Endodermal cell (in vitro differentiated cells): ENCODE results near the gene RRN3. TPM values are rescaled to one million over a fixed set of nuclear protein-coding genes. Genes with fewer than 3 reads are reported as not detected.
"Not testable (repeated sequence)": the region's sequence is repeated elsewhere in the genome, so short reads cannot be mapped to it uniquely, and the experiment has no call there.

Experiments used
- DNase-seq: peaks from one replicate; pipeline ENCODE4 v3.0.0-alpha.2; 2017
- H3K27ac ChIP-seq: 2 replicates; pipeline ENCODE4 v1.5.1; 2013; ENCODE audit warnings: mild to moderate bottlenecking, low read depth, low read length, moderate library complexity
- H3K27me3 ChIP-seq: 2 replicates; pipeline ENCODE4 v1.6.1; 2013; ENCODE audit warnings: mild to moderate bottlenecking, low read length, moderate library complexity; ENCODE audit not compliant: insufficient read depth, control insufficient read depth, poor library complexity, severe bottlenecking
- H3K36me3 ChIP-seq: 2 replicates; pipeline ENCODE4 v1.7.0; 2013; ENCODE audit warnings: mild to moderate bottlenecking, low read length, moderate library complexity; ENCODE audit not compliant: control insufficient read depth, insufficient read depth
- H3K4me1 ChIP-seq: one replicate; pipeline ENCODE4 v1.7.0; 2013; ENCODE audit warnings: low read length; ENCODE audit not compliant: control insufficient read depth, insufficient read depth
- H3K4me3 ChIP-seq: 2 replicates; pipeline ENCODE4 v1.5.1; 2013; ENCODE audit warnings: mild to moderate bottlenecking, low read length, moderate library complexity
- H3K9ac ChIP-seq: 2 replicates; pipeline ENCODE4 v1.6.1; 2013; ENCODE audit warnings: mild to moderate bottlenecking, low read length, moderate library complexity; ENCODE audit not compliant: poor library complexity, severe bottlenecking; ENCODE audit errors: extremely low read depth
- H3K9me3 ChIP-seq: 2 replicates; pipeline ENCODE4 v1.6.1; 2013; ENCODE audit warnings: mild to moderate bottlenecking, low read length, moderate library complexity; ENCODE audit not compliant: control insufficient read depth
- H3K27ac Mint-ChIP-seq: 2 replicates; pipeline ENCODE4 v1.8.0; 2020; ENCODE audit warnings: mixed read lengths
- H3K27me3 Mint-ChIP-seq: 2 replicates; pipeline ENCODE4 v1.8.0; 2021; ENCODE audit warnings: mild to moderate bottlenecking, mixed read lengths; ENCODE audit not compliant: insufficient read depth
- H3K36me3 Mint-ChIP-seq: 2 replicates; pipeline ENCODE4 v1.8.0; 2020; ENCODE audit warnings: low read depth, mixed read lengths
- H3K4me1 Mint-ChIP-seq: 2 replicates; pipeline ENCODE4 v1.8.0; 2020; ENCODE audit warnings: mixed read lengths
- H3K4me3 Mint-ChIP-seq: 2 replicates; pipeline ENCODE4 v1.8.0; 2020; ENCODE audit warnings: mild to moderate bottlenecking, moderate library complexity, mixed read lengths
- H3K9me3 Mint-ChIP-seq: 2 replicates; pipeline ENCODE4 v1.8.0; 2020; ENCODE audit warnings: mild to moderate bottlenecking, mixed read lengths
- CTCF ChIP-seq: fragments of 200-600 bp; sonication (generic); conservative IDR thresholded peaks from 2 replicates; pipeline ENCODE4 v1.5.0; 2021; ENCODE audit warnings: antibody characterized with exemption, mild to moderate bottlenecking
- WGBS, 2 experiments: methylation state at CpG; one replicate each; pipeline versions ENCODE4 v1.1.5 to v1.1.7; 2013; ENCODE audit warnings: missing lambda C conversion rate in 2 of 2, mixed read lengths in 1 of 2; ENCODE audit not compliant: insufficient coverage in 1 of 2, insufficient read length in 1 of 2; 5-methylcytosine and 5-hydroxymethylcytosine counted together
- total RNA-seq, 2 donors: library from RNA; stranded (reverse); fragmentation: NEBNext Ultra II Directional in 1 of 2; extraction: Animal tissue kit (Norgen Biotek cat#: 25700) in 1 of 2; gene quantifications; 2 replicates in 1 of 2; 3 replicates in 1 of 2; pipeline ENCODE4 v1.2.1, GENCODE V29; 2021

Gene RRN3
- total RNA-seq, 2 donors from 2014 or later, result 28.6 to 30.6 TPM

- H3K27ac Mint-ChIP-seq, result no peak overlapping the region
- no peaks in the 10 kb centered on the region for H3K27me3 ChIP-seq
- 93 to 95% methylated on average over 6 to 10 of the region's 10 CpGs for WGBS, 2 experiments
- H3K27ac ChIP-seq, result no peak overlapping the region
- H3K9ac ChIP-seq, result no peak overlapping the region
- no peak overlapping the region for H3K4me3 ChIP-seq
- no peaks in the 10 kb centered on the region for H3K9me3 ChIP-seq
- no peak for DNase-seq
- no peaks in the 10 kb centered on the region for H3K9me3 Mint-ChIP-seq
- peaks cover 4% of the 10 kb centered on the region for H3K36me3 Mint-ChIP-seq
- H3K4me1 Mint-ChIP-seq, result peaks cover 13% of the 10 kb centered on the region
- TF ChIP-seq CTCF, result no peak
- peaks cover 5% of the 10 kb centered on the region for H3K36me3 ChIP-seq
- H3K4me1 ChIP-seq, result peaks cover 3% of the 10 kb centered on the region
- H3K4me3 Mint-ChIP-seq, result no peak overlapping the region
- H3K27me3 Mint-ChIP-seq, result peaks cover 3% of the 10 kb centered on the region
These were observed 41.2 kb downstream of the RRN3 start for GRCh38 chr16:15052747-15053476.

- Mint-ChIP-seq H3K9me3 (no peaks in the 10 kb centered on the region), H3K27ac (no peak overlapping the region), H3K27me3 (peaks cover 3% of the 10 kb centered on the region), H3K4me3 (no peak overlapping the region), H3K4me1 (peaks cover 5% of the 10 kb centered on the region), H3K36me3 (peaks cover 14% of the 10 kb centered on the region)
- DNase-seq, result no peak
- no peaks in the 10 kb centered on the region for H3K27me3 ChIP-seq
- TF ChIP-seq CTCF, result no peak
- H3K27ac ChIP-seq, result no peak overlapping the region
- no peak overlapping the region for H3K9ac ChIP-seq
- H3K4me3 ChIP-seq, result no peak overlapping the region
- H3K4me1 ChIP-seq, result no peaks in the 10 kb centered on the region
- peaks cover 9% of the 10 kb centered on the region for H3K36me3 ChIP-seq
- 95 to 100% methylated on average over 3 to 9 of the region's 9 CpGs for WGBS, 2 experiments
- H3K9me3 ChIP-seq, result no peaks in the 10 kb centered on the region
These were observed 42.6 kb downstream of the RRN3 start for GRCh38 chr16:15051387-15051951.

GRCh38 chr16:15050440-15050839 is 43.6 kb downstream of the RRN3 start:
- H3K27ac ChIP-seq, H3K27ac Mint-ChIP-seq, H3K4me1 Mint-ChIP-seq, H3K9ac ChIP-seq, H3K4me3 ChIP-seq, H3K27me3 Mint-ChIP-seq, H3K27me3 ChIP-seq, H3K9me3 ChIP-seq, H3K36me3 ChIP-seq, H3K9me3 Mint-ChIP-seq, H3K4me3 Mint-ChIP-seq, H3K4me1 ChIP-seq, DNase-seq: not testable (repeated sequence)
- 88 to 100% methylated on average over 1 of the region's 1 CpG for whole genome bisulfite sequencing, 2 experiments
- H3K36me3 Mint-ChIP-seq, result peaks cover 23% of the 10 kb centered on the region
